Uterus (tissue), 2 donors: ENCODE data around the gene TMEM267.

Experiments used
- POLR2A ChIP-seq, 2 donors: fragments of 450-650 bp; IDR thresholded peaks; one replicate each; pipeline ENCODE4 v1.6.1; 2016; ENCODE audit warnings: antibody characterized with exemption in 2 of 2, mild to moderate bottlenecking in 1 of 2, moderate library complexity in 1 of 2
- TF ChIP-seq, protein P1 (sequence below), 4 experiments: fragments of 200-600 bp in 2 of 4; fragments of 450-650 bp in 2 of 4; sonication (generic) in 2 of 4; IDR thresholded peaks; one replicate each; pipeline ENCODE4 v1.5.1; 2016 to 2019; ENCODE audit warnings: antibody characterized with exemption in 4 of 4, mild to moderate bottlenecking in 2 of 4, moderate library complexity in 1 of 4

DNA sequence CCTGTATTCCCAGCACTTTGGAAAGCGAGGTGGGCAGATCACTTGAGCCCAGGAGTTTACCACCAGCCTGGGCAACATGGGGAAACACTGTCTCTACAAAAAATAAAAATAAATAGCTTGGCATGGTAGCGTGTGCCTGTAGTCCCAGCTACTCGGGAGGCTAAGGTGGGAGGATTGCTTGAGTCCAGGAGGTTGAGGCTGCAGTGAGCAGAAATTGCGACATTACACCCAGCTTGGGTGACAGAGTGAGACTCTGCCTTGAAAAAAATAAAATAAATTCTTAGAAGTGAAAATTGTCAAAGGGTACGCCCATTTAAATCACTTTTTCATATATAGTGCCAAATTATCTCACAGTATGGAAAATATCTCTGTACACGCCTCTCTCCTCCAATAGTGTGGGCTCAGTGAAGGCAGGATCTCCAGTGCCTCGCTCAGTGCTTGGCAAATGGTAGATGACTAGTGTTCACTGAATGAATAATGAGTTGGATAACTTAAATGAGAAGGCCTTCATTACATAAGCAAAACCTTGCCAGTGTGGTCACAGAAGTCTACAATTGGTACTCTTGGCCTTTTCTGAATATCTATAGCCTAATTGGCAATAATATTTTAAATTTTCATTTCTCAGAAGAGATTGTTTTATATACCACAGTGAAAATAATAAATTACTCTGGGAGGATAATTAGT is 62.1 kb downstream of the TMEM267 start:
- TF ChIP-seq POLR2A (IDR thresholded peaks at IDR 0.05) = no peak
- TF ChIP-seq, protein P1, sequence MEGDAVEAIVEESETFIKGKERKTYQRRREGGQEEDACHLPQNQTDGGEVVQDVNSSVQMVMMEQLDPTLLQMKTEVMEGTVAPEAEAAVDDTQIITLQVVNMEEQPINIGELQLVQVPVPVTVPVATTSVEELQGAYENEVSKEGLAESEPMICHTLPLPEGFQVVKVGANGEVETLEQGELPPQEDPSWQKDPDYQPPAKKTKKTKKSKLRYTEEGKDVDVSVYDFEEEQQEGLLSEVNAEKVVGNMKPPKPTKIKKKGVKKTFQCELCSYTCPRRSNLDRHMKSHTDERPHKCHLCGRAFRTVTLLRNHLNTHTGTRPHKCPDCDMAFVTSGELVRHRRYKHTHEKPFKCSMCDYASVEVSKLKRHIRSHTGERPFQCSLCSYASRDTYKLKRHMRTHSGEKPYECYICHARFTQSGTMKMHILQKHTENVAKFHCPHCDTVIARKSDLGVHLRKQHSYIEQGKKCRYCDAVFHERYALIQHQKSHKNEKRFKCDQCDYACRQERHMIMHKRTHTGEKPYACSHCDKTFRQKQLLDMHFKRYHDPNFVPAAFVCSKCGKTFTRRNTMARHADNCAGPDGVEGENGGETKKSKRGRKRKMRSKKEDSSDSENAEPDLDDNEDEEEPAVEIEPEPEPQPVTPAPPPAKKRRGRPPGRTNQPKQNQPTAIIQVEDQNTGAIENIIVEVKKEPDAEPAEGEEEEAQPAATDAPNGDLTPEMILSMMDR (IDR thresholded peaks at IDR 0.05) = no peak
